HG03196 (cell line): ENCODE results near the gene IPMK.
A peak's percentile ranks its signal among the peaks of the same experiment; 100 is the strongest.
"Not testable (repeated sequence)": the region's sequence is repeated elsewhere in the genome, so short reads cannot be mapped to it uniquely, and the experiment has no call there.

Experiments used
- ATAC-seq: cut with Tn5 transposase; IDR thresholded peaks from one replicate; pipeline ENCODE4 v1.9.1; 2021; ENCODE audit not compliant: unreplicated experiment

Gene IPMK

DNA sequence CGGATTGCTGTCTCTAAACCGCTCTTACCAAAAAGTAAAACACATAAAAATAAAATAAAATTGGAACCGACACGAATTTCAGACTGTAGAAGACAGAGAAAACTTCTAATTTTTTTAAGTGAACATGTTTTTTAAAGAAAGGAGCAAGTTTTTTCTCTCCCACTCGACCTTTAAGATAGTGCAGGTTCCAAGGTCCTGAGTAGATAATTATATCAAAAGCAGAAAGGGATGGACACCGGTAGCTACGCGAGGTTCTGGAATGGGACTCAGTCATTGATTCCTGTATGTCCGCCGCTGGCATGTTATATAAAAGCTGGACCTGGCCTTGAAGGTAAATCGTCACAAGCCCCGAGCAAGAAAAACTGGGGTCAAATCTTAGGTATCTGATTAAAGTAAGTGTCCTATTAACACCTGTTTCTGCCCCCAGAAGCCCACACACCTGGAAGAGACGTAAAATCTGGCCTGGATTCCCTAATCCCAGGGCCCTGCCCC is 806 bp upstream of the IPMK start:
- peak; percentile 2 for ATAC-seq

- no peak for ATAC-seq
These were observed 625 bp downstream of the IPMK start for GRCh38 chr10:58266826-58267712.

DNA sequence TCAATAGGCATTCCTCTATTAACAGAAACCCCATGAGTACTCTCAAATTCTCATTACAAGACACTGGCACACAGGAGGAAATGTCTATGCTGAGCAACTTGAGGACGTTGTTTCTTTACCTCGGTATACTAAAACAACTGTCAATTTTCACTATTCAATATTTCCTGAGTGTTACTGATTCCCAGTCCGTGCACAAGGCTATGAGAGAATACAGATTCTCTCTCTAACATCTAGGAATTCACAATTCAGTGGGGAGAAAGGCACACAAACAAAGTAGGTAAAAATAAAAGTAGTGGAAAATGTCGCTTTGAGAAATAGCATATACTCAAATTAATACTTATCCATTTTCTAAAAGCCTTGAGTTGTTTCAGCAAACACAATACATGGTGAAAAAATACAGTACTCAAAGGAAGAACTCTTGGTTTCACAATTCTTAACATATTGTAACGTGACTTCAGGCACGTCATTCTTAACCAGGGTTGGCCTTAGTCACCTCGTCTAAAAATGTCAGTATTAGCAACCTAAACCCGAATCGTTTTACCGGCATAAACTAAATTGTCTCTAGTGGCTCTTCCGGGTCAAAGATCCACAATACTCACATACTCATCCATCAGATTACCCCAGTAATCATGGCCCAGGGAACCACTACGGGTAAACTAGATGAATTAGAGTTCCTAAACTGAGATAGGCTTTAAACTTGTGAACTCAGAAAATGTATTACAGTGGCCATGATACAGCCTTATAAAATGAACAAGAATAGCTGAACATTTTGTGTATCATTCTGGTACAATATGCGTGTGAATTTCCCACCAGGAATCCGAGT is 1.5 kb downstream of the IPMK start:
- peak; percentile 24 for ATAC-seq

GRCh38 chr10:58265249-58265648 is 2.4 kb downstream of the IPMK start:
- ATAC-seq: no peak

- ATAC-seq: no peak
These were observed 2.9 kb downstream of the IPMK start for GRCh38 chr10:58264780-58265179.

DNA sequence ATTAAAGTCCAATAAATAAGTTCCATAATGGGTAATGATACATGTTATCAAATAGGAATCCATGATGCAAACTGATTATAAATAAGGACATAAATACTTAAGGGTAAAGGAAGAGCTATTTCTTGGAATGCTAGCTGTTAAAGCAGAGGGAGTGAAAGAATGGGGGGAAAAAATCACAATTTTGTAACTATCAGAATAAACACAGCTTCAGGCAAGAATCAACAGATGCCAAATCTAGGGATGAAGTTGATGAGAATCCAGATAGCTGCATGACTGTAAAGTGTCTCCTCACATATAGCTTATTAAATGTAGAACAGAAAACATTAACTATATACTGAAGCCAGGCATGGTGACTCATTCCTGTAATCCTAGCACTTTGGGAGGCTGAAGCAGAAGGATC is 4.9 kb downstream of the IPMK start:
- no peak for ATAC-seq

GRCh38 chr10:58260334-58260733 is 7.4 kb downstream of the IPMK start:
- ATAC-seq: no peak

GRCh38 chr10:58258977-58259692 is 8.6 kb downstream of the IPMK start:
- no peak for ATAC-seq

DNA sequence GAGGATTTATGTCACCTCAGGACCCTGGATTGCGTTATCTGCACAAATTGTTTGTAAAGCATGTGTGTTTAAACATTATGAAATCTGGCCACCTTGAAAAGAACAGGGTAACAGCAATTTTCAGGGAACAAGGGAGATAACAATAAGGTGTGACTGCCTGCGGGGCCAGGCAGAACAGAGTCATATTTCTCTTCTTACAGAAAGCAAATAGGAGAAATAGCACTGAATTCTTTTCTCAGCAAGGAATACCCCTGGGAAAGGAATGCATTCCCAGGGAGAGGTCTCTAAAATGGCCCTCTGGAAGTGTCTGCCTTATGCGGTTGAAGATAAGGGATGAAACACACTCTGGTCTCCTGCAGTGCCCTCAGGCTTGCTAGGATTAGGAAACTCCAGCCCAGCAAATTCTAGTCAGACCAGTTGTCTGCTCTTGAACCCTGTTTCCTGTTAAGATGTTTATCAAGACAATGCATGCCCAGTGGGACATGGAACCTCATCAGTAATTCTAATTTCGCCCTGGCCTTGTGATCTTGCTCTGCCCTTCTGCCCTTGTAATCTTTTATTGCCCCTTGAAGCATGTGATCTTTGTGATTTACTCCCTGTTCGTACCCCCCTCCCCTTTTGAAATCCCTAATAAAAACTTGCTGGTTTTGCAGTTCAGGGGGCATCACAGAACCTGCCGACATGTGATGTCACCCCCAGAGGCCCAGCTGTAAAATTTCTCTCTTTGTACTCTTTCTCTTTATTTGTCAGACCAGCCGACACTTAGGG is 11.5 kb downstream of the IPMK start:
- not testable (repeated sequence) for ATAC-seq

- ATAC-seq: no peak
These were observed 13.1 kb downstream of the IPMK start for GRCh38 chr10:58254644-58255043.

DNA sequence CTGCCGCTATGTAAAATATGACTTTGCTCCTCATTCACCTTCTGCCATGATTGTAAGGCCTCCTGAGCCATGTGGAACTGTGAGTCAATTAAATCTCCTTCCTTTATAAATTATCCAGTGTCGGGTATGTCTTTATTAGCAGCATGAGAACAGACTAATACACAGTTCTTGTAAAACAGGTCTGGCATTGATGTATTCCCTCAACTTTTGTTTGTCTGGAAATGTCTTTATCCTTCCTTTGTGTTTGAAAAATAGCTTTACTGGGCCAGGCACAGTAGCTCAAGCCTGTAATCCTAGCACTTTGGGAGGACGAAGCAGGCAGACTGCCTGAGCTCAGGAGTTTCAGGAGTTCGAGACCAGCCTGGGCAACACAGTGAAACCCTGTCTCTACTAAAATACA is 14.5 kb downstream of the IPMK start:
- no peak for ATAC-seq

DNA sequence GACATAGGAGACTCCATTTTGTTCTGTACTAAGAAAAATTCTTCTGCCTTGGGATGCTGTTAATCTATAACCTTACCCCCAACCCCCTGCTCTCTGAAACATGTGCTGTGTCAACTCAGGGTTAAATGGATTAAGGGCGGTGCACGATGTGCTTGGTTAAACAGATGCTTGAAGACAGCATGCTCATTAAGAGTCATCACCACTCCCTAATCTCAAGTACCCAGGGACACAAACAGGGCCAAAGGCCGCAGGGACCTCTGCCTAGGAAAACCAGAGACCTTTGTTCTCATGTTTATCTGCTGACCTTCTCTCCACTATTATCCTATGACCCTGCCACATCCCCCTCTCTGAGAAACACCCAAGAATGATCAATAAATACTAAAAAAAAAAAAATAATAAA is 23.0 kb downstream of the IPMK start:
- ATAC-seq: not testable (repeated sequence)

DNA sequence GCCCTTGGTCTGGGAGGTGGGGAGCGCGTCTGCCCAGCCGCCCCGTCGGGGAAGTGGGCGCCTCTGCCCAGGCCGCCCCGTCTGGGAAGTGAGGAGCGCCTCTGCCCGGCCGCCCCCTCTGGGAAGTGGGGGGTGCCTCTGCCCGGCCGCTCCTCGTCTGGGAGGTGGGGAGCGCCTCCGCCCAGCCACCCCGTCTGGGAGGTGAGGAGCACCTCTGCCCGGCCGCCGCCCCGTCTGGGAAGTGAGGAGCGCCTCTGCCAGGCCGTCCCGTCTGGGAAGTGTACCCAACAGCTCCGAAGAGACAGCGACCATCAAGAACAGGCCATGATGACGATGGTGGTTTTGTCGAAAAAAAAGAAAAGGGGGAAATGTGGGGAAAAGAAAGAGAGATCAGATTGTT is 23.5 kb downstream of the IPMK start:
- ATAC-seq: not testable (repeated sequence)

DNA sequence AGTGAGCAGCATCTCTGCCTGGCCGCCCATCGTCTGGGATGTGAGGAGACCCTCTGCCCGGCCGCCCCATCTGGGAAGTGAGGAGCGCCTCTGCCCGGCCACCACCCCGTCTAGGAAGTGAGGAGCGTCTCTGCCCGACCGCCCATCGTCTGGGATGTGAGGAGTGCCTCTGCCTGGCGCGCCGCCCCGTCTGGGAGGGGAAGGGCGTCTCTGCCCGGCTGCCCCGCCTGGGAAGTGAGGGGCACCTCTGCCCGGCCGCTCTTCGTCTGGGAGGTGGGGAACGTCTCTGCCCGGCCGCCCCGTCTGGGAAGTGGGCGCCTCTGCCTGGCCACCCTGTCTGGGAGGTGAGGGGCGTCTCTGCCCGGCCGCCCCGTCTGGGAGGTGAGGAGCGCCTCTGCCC is 23.9 kb downstream of the IPMK start:
- not testable (repeated sequence) for ATAC-seq

GRCh38 chr10:58243269-58243668 is 24.4 kb downstream of the IPMK start:
- ATAC-seq: no peak

DNA sequence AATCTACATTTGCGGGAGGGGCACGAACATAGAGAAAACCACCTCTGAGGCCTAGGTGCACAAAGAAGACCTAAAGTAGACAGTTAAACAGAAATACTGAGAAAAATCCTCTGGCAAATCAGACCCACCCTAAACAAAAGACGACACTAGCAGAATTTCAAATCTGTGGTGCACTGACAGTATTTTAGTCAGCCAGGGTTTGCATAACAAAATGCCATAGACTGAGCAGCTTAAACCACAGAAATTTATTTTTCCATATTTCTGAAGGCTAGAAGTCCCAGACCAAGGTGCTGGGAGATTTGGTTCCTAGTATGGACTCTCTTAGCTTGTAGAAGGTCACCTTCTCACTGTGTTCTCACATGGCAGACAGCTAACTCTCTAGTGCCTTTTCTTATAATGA is 26.3 kb downstream of the IPMK start:
- ATAC-seq: no peak

- no peak for ATAC-seq
These were observed 27.2 kb downstream of the IPMK start for GRCh38 chr10:58240531-58240930.

GRCh38 chr10:58239561-58240169 is 28.0 kb downstream of the IPMK start:
- no peak for ATAC-seq

DNA sequence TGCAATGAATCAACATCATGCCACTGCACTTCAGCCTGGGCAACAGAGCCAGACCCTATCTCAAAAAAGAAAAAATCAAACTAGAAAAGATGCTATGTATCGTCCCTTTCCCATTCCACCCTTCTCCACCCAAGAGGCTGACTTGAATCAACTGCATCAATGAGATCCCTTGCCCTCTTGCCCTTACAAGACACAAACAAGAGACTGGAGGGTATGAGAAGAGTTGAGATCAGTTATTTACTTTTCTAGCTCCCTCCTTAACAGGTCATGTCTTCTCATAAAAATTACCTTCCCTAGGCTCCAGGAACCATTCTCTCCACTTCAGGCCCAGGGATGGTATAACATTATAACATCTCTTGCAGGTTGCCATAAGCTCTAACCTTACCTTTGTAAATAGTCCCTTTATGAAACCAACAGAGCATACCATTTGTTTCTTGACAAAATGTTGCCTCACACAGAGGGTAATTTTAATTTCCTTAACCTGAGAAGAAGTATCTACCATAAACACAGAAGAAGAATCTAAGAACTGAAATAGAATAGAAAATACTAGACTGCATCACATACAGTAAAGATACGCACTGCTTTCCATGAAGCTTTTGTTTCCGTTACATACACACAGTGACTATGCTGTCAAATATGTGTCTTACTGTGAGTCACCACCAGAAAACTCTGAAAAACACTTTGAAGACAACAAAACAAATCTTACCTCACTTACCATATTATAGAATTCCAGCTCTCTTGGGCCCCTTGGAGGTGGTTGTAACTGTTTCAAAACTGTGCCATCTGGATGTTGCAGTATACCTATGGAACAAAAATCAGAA is 30.5 kb downstream of the IPMK start:
- no peak for ATAC-seq
